SK-N-SH (cell line): ENCODE measurements around the gene RPH3AL. TPM values are rescaled to one million over a fixed set of nuclear protein-coding genes. Genes with fewer than 3 reads are reported as not detected.

Experiments used
- CTCF ChIA-PET: fragments of 300-600, 350-600 bp; formaldehyde crosslinking; extraction: SDS; loops from one replicate; lab custom pipeline; 2021; lab: Yijun Ruan, JAX
- POLR2A ChIA-PET: fragments of 350-600 bp; sonication (Branson Sonifier 250); formaldehyde crosslinking; extraction: SDS; loops from one replicate; lab custom pipeline; 2020; ENCODE audit warnings: antibody characterized with exemption, inconsistent platforms; lab: Yijun Ruan, JAX
- DNase-seq: peaks from one replicate; pipeline ENCODE4 v3.0.0; 2012
- H2AFZ ChIP-seq: fragments of 200-600 bp; sonication (generic); 2 replicates; pipeline ENCODE4 v1.8.1; 2016; ENCODE audit warnings: antibody characterized with exemption, mild to moderate bottlenecking, low read depth
- H3F3A ChIP-seq: fragments of 200-600 bp; sonication (generic); replicated peaks from 2 replicates; pipeline ENCODE3; 2016; ENCODE audit warnings: antibody characterized with exemption, mild to moderate bottlenecking; ENCODE audit not compliant: insufficient read depth
- H3K27ac ChIP-seq, 2 experiments: fragments of 200-500 bp in 1 of 2; fragments of 200-600 bp in 1 of 2; sonication (Bioruptor generic) in 1 of 2; sonication (generic), shearing (Covaris generic) in 1 of 2; 2 replicates each; pipeline versions ENCODE4 v1.5.1 to v1.6.1; 2014 to 2016; ENCODE audit warnings: low read depth in 2 of 2, inconsistent platforms in 1 of 2, low read length in 1 of 2, mild to moderate bottlenecking in 1 of 2, mixed read lengths in 1 of 2
- H3K27me3 ChIP-seq: fragments of 200-600 bp; sonication (generic), shearing (Covaris generic); 2 replicates; pipeline ENCODE4 v1.6.1; 2016; ENCODE audit warnings: mixed run types; ENCODE audit not compliant: insufficient read depth
- H3K36me3 ChIP-seq, 2 experiments: fragments of 200-500 bp in 1 of 2; fragments of 200-600 bp in 1 of 2; sonication (Bioruptor generic) in 1 of 2; sonication (generic) in 1 of 2; replicated peaks in 1 of 2; 2 replicates each; pipeline versions ENCODE3 to v1.5.1; 2014 to 2016; ENCODE audit warnings: low read length in 1 of 2, mild to moderate bottlenecking in 1 of 2; ENCODE audit not compliant: insufficient read depth in 2 of 2, control insufficient read depth in 1 of 2
- H3K4me1 ChIP-seq, 2 experiments: fragments of 200-500 bp in 1 of 2; fragments of 200-600 bp in 1 of 2; sonication (Bioruptor generic) in 1 of 2; sonication (generic), shearing (Covaris generic) in 1 of 2; 2 replicates each; pipeline versions ENCODE4 v1.5.1 to v1.6.1; 2014 to 2016; ENCODE audit warnings: low read depth in 1 of 2, low read length in 1 of 2, mixed run types in 1 of 2; ENCODE audit not compliant: insufficient read depth in 2 of 2, control insufficient read depth in 1 of 2
- H3K4me2 ChIP-seq: fragments of 200-600 bp; sonication (generic), shearing (Covaris generic); 2 replicates; pipeline ENCODE4 v1.6.1; 2017; ENCODE audit warnings: mixed run types
- H3K4me3 ChIP-seq, 2 experiments: fragments of 200-500 bp in 1 of 2; fragments of 200-600 bp in 1 of 2; sonication (Bioruptor generic) in 1 of 2; sonication (generic), shearing (Covaris generic) in 1 of 2; 2 replicates each; pipeline versions ENCODE4 v1.5.1 to v1.8.1; 2014 to 2016; ENCODE audit warnings: low read depth in 2 of 2, inconsistent platforms in 1 of 2, low read length in 1 of 2, mild to moderate bottlenecking in 1 of 2, mixed read lengths in 1 of 2, moderate library complexity in 1 of 2
- H3K79me2 ChIP-seq: fragments of 200-600 bp; sonication (generic); 2 replicates; pipeline ENCODE4 v1.8.1; 2017; ENCODE audit warnings: mild to moderate bottlenecking; ENCODE audit not compliant: insufficient read depth
- H3K9ac ChIP-seq: fragments of 200-600 bp; sonication (generic); 2 replicates; pipeline ENCODE4 v1.6.1; 2017; ENCODE audit warnings: mixed run types
- H3K9me2 ChIP-seq: fragments of 200-600 bp; sonication (generic); 2 replicates; pipeline ENCODE4 v1.6.1; 2017; ENCODE audit warnings: mixed run types
- H3K9me3 ChIP-seq: fragments of 200-600 bp; sonication (generic); 2 replicates; pipeline ENCODE4 v1.6.1; 2017; ENCODE audit warnings: mixed run types, mild to moderate bottlenecking, moderate library complexity
- H4K20me1 ChIP-seq: fragments of 200-600 bp; sonication (generic); 2 replicates; pipeline ENCODE4 v1.6.1; 2017; ENCODE audit warnings: mild to moderate bottlenecking, mixed run types; ENCODE audit not compliant: insufficient read depth
- CHD2 ChIP-seq: fragments of 150-350 bp; IDR thresholded peaks from 2 replicates; pipeline ENCODE4 v1.6.1; 2018; ENCODE audit warnings: low read length; ENCODE audit not compliant: partially characterized antibody
- ELF1 ChIP-seq: IDR thresholded peaks from 2 replicates; pipeline ENCODE4 v1.4.0; 2012
- FOXJ3 ChIP-seq: sonication (generic); formaldehyde crosslinking; IDR thresholded peaks from 2 replicates; pipeline ENCODE4 v1.5.1; 2020; ENCODE audit warnings: mild to moderate bottlenecking, missing genetic modification reagents
- FOXM1 ChIP-seq: IDR thresholded peaks from 2 replicates; pipeline ENCODE4 v1.4.0; 2012; ENCODE audit warnings: low read depth, mild to moderate bottlenecking
- JUND ChIP-seq: IDR thresholded peaks from 2 replicates; pipeline ENCODE4 v1.4.0; 2012
- MEF2A ChIP-seq: IDR thresholded peaks from 2 replicates; pipeline ENCODE4 v1.4.0; 2012; ENCODE audit warnings: low read depth, borderline replicate concordance
- NFIC ChIP-seq: IDR thresholded peaks from 2 replicates; pipeline ENCODE4 v1.4.0; 2012; ENCODE audit warnings: borderline replicate concordance
- RCOR1 ChIP-seq: fragments of 150-350 bp; IDR thresholded peaks from 2 replicates; pipeline ENCODE4 v1.6.1; 2017; ENCODE audit warnings: antibody characterized with exemption, low read length
- RFX5 ChIP-seq: IDR thresholded peaks from 2 replicates; pipeline ENCODE4 v1.6.1; 2012; ENCODE audit warnings: mild to moderate bottlenecking, improper control_type of control experiment, low read length
- SMC3 ChIP-seq: IDR thresholded peaks from 2 replicates; pipeline ENCODE4 v1.6.1; 2012; ENCODE audit warnings: low read depth, low read length, improper control_type of control experiment
- YY1 ChIP-seq: IDR thresholded peaks from 2 replicates; pipeline ENCODE4 v1.4.0; 2012; ENCODE audit warnings: low read depth, mild to moderate bottlenecking
- WGBS: methylation state at CpG from one replicate; pipeline ENCODE4 v1.1.6; 2017; ENCODE audit warnings: low lambda C conversion rate; 5-methylcytosine and 5-hydroxymethylcytosine counted together
- polyA plus RNA-seq, 3 experiments: library from polyadenylated mRNA; depleted of rRNA; stranded (reverse); fragments of >200 nt; gene quantifications; 2 replicates each; pipeline ENCODE4 v1.2.3, GENCODE V29; 2012
- TF ChIP-seq, protein P1 (sequence below): IDR thresholded peaks from 2 replicates; pipeline ENCODE4 v1.4.0; 2012; ENCODE audit warnings: low read depth, borderline replicate concordance
- TF ChIP-seq, protein P2 (sequence below): IDR thresholded peaks from 2 replicates; pipeline ENCODE4 v1.4.0; 2012; ENCODE audit warnings: low read depth, borderline replicate concordance
- TF ChIP-seq, protein P3 (sequence below): IDR thresholded peaks from 2 replicates; pipeline ENCODE4 v1.4.0; 2012; ENCODE audit warnings: low read depth
- TF ChIP-seq, protein P4 (sequence below): IDR thresholded peaks from 2 replicates; pipeline ENCODE4; 2012
- TF ChIP-seq, protein P5 (sequence below): fragments of 150-350 bp; IDR thresholded peaks from 2 replicates; pipeline ENCODE4 v1.6.1; 2017; ENCODE audit warnings: antibody characterized with exemption, low read length, low read depth, borderline replicate concordance
- TF ChIP-seq, protein P6 (sequence below): fragments of 200-600 bp; sonication (generic); IDR thresholded peaks from 2 replicates; pipeline ENCODE4 v1.6.1; 2017; ENCODE audit warnings: antibody characterized with exemption, mild to moderate bottlenecking, moderate library complexity

Gene RPH3AL
- polyA plus RNA-seq, 1 of the 3 experiments (the other 2 are of a cell fraction): 2.9 TPM

GRCh38 chr17:345992-346785 is 6.4 kb downstream of the RPH3AL start:
- DNase-seq: no peak
- Histone ChIP-seq H3K9ac (no peak overlapping the region), H3K27me3 (no peaks in the 10 kb centered on the region), H2AFZ (no peak overlapping the region), H3K36me3 (no peaks in the 10 kb centered on the region), H3K9me2 (no peaks in the 10 kb centered on the region), H3K79me2 (no peaks in the 10 kb centered on the region), H4K20me1 (no peaks in the 10 kb centered on the region), H3F3A (no peaks in the 10 kb centered on the region), H3K9me3 (no peaks in the 10 kb centered on the region), H3K4me2 (no peak overlapping the region), H3K4me3 (no peak overlapping the region), H3K27ac (no peak overlapping the region), H3K4me1 (peaks cover 0 to 7% of the 10 kb centered on the region in 2 experiments; a peak in 1 of 4 replicates)
- TF ChIP-seq, protein P1, sequence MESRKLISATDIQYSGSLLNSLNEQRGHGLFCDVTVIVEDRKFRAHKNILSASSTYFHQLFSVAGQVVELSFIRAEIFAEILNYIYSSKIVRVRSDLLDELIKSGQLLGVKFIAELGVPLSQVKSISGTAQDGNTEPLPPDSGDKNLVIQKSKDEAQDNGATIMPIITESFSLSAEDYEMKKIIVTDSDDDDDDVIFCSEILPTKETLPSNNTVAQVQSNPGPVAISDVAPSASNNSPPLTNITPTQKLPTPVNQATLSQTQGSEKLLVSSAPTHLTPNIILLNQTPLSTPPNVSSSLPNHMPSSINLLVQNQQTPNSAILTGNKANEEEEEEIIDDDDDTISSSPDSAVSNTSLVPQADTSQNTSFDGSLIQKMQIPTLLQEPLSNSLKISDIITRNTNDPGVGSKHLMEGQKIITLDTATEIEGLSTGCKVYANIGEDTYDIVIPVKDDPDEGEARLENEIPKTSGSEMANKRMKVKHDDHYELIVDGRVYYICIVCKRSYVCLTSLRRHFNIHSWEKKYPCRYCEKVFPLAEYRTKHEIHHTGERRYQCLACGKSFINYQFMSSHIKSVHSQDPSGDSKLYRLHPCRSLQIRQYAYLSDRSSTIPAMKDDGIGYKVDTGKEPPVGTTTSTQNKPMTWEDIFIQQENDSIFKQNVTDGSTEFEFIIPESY: no peak
- TF ChIP-seq SMC3 (no peak), RCOR1 (no peak), CHD2 (no peak), RFX5 (no peak), NFIC (no peak), MEF2A (no peak), FOXM1 (no peak), FOXJ3 (no peak), JUND (no peak), YY1 (no peak), ELF1 (no peak)
- TF ChIP-seq, protein P2, sequence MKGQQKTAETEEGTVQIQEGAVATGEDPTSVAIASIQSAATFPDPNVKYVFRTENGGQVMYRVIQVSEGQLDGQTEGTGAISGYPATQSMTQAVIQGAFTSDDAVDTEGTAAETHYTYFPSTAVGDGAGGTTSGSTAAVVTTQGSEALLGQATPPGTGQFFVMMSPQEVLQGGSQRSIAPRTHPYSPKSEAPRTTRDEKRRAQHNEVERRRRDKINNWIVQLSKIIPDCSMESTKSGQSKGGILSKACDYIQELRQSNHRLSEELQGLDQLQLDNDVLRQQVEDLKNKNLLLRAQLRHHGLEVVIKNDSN: no peak
- TF ChIP-seq, protein P3, sequence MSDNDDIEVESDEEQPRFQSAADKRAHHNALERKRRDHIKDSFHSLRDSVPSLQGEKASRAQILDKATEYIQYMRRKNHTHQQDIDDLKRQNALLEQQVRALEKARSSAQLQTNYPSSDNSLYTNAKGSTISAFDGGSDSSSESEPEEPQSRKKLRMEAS: no peak
- TF ChIP-seq, protein P4, sequence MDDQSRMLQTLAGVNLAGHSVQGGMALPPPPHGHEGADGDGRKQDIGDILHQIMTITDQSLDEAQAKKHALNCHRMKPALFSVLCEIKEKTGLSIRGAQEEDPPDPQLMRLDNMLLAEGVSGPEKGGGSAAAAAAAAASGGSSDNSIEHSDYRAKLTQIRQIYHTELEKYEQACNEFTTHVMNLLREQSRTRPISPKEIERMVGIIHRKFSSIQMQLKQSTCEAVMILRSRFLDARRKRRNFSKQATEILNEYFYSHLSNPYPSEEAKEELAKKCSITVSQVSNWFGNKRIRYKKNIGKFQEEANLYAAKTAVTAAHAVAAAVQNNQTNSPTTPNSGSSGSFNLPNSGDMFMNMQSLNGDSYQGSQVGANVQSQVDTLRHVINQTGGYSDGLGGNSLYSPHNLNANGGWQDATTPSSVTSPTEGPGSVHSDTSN: no peak
- TF ChIP-seq, protein P5, sequence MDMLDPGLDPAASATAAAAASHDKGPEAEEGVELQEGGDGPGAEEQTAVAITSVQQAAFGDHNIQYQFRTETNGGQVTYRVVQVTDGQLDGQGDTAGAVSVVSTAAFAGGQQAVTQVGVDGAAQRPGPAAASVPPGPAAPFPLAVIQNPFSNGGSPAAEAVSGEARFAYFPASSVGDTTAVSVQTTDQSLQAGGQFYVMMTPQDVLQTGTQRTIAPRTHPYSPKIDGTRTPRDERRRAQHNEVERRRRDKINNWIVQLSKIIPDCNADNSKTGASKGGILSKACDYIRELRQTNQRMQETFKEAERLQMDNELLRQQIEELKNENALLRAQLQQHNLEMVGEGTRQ: no peak
- TF ChIP-seq, protein P6, sequence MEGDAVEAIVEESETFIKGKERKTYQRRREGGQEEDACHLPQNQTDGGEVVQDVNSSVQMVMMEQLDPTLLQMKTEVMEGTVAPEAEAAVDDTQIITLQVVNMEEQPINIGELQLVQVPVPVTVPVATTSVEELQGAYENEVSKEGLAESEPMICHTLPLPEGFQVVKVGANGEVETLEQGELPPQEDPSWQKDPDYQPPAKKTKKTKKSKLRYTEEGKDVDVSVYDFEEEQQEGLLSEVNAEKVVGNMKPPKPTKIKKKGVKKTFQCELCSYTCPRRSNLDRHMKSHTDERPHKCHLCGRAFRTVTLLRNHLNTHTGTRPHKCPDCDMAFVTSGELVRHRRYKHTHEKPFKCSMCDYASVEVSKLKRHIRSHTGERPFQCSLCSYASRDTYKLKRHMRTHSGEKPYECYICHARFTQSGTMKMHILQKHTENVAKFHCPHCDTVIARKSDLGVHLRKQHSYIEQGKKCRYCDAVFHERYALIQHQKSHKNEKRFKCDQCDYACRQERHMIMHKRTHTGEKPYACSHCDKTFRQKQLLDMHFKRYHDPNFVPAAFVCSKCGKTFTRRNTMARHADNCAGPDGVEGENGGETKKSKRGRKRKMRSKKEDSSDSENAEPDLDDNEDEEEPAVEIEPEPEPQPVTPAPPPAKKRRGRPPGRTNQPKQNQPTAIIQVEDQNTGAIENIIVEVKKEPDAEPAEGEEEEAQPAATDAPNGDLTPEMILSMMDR: no peak
- POLR2A ChIA-PET: no interaction called here
- 73% methylated on average over 12 of the region's 12 CpGs for WGBS
- CTCF ChIA-PET: no interaction called here
